ENCODE results near the gene SLC15A1.

SLC15A1 gene

GRCh38 chr13:98746968-98747367 lies 5.5 kb downstream of the SLC15A1 start:
- no peak for DNase-seq

DNA sequence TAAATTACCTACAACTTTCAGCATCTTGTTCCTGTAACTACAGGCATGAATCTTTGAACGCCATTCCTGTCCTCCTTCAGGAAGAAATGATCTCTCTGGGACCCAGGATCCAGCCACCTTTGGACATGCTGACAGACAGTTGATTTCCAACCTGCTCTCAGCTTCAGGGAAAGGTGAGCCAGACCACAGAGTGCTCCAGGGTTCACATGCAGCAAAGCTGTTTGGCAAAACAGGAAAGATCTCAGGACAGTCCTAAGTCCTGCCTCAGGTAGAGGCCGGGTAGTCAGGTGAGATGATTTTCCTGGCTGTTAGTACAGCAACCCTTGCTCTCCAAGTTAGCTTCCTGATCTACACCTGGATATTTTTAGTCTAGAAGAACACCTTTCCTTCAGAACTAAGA lies 9.1 kb downstream of the SLC15A1 start:
- no peak for DNase-seq

DNA sequence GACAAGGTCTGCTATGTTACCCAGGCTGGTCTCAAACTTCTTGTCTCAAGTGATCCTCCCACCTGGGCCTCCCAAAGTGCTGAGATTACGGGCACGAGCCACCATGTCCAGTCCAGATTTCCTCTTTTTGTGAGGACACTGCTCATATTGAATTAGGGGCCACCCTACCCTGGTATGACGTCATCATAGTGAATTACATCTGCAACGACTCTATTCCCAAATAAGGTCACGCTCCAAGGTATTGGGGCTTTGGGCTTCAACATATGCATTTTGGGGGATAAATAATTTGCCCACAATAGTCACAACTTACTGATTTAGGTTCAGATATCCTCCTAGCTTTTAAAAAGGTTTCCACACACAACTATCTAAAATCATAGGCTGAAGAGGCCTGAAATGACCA lies 9.5 kb downstream of the SLC15A1 start:
- no peak for DNase-seq

DNA sequence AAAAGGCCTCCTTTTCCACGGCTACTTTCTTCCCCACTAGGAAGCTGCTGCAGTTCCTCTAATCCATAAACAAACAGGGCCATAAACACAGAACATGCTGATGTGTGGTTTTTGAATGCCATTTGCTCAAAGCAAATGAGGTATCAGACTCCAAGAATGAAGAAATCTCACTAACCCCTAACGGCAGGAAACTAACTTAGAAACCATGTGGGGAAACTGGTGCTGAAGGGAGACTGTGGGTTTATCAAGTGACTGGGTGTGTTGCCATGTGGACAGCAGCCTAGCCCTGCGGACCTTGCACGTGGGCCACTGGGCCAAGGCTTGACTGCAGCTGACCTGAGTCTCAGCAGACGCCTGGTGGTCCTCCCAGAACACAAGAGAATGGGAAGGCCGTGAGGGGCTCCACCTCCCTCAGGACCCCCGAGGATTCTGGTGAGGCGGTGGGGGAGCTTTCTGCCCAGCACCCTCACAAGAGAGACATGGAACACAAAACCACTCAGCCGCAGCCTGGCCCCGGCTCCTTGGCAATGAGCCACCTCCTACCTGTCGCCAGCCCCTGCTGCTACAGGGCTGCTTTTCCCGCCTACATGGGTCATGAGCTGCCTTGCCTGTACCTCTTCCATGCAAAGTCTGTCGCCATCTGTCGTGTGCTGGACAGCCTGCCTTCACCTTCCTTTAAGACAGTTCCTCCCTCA lies 10.6 kb downstream of the SLC15A1 start:
- no peak for DNase-seq

- no peak for DNase-seq
These were observed 12.3 kb downstream of the SLC15A1 start for GRCh38 chr13:98740131-98740530.

- DNase-seq: no peak
These were observed 13.5 kb downstream of the SLC15A1 start for GRCh38 chr13:98738993-98739392.

DNA sequence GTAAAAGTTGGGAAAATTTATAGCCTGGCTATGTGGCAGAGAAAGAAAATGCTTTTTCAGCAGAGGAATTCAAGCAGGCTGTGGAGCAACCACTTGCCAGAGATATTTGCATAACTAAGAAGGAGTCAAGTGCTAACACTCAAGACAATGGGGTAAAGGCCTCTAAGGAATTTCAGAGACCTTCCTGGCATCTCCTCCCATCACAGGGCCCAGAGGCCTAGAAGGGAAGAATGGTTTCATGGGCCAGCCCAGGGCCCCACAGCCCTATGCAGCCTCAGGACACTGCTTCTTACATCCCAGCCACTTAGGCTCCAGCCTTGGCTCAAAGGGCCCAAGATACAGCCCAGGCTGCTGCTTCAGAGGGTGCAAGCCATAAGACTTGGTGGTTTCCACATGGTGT lies 14.3 kb downstream of the SLC15A1 start:
- no peak for DNase-seq

- no peak for DNase-seq
These were observed 20.5 kb downstream of the SLC15A1 start for GRCh38 chr13:98731925-98732324.

DNA sequence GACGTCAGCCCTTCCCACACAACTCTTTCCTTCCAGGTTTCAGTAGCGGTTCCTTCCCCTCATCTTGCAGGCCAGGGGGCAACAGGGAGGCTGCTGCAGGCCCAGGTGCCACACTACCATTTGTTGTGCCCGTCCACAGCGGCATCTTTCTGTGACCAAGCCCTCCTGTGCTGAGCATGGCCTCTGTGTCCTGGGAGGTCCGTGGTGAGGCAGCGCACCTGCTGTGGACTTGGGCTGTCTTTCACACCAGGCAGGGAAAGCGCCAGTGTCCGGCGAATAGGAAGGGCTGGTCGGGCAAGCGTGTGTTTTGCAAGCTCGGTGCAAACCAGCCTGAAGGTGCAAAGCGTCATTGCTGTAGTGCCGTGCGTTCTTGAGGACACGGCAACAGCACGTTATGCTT lies 21.4 kb downstream of the SLC15A1 start:
- DNase-seq: no peak

GRCh38 chr13:98730441-98730840 lies 22.0 kb downstream of the SLC15A1 start:
- DNase-seq: no peak

DNA sequence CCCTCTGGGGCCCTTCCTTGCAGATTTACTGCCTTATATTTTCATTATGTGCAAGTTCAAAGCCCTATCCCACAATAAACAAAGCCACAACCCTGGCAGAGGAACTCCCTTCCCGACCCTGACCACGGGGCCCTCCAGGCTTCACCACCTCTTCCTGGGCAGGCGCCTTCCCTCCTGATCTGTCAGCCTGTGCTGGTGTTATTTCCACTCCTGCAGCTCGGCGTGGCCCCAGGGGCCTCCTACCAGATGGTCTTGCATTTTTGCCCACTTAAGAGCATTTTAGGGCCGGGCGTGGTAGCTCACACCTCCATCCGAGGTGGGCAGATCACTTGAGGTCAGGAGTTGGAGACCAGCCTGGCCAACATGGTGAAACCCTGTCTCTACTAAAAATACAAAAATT lies 22.8 kb downstream of the SLC15A1 start:
- DNase-seq: no peak

DNA sequence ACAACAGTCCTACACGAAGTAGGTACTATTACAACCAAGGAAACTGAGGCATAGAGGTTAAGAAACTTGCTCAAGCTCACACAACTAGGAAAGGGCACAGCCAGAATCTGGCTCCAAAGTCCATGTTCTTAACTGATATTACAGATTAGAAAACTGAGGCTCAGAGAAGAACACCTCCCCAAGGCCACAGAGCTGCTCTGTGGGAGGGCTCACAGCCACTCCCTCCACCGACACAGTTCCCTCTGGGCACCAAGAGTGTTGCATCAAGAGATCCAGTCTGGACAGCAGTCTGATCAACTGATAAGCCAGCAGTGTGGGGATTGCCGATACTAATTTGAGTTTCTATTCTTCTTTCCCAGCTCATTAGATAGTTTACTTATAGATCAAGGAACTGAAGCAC lies 29.5 kb downstream of the SLC15A1 start:
- DNase-seq: no peak

DNA sequence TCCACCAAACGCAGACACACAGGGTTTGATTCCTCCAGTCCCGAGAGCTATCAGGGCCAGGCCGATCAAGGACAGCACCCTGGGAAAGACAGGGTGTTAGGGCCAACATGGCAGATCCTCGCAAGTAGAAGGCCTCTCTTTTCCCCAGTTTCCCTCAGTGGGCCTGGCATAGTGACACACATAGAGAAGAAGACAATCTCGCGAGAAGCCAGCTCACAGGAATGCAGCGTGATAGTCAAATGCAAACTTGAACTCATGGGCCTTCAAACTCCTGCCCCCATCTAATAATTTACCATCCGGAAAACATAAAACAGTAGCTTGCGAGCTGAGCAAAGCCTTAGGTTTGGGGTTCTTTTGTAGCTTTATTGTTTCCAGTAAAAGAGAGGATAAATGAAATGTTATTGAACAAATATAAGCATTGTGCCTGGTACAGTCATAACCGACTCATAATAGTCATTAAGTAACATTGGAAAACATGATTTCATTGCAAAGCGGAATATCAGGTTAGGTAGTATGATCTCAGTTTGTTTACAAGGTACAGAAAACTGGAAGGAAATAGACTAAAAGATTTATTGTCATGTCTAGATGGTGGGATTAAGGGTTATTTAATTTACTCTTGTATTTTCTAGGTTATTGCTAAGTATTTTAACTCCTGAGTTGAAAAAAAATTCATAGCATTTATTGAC lies 30.5 kb downstream of the SLC15A1 start:
- DNase-seq: no peak

- DNase-seq: no peak
These were observed 32.8 kb downstream of the SLC15A1 start for GRCh38 chr13:98719527-98720250.

DNA sequence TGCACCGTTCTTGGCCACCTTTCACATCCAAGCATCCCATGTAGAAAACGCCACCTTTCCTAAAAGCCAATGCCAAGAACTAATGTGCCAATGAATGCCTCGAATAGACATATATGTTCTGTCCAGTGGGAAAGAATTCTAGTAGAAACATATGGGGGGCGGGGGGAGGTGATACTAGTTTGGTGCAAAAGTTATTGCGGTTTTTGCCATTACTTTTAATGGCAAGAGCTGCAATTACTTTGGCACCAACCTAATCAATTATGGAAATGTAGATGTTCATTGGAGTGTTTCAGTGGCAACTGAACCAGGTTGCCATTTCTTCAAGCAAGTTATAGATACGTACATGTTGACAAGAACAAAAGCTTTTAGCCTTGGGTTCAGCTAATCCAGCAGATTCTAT lies 34.6 kb downstream of the SLC15A1 start:
- DNase-seq: no peak

DNA sequence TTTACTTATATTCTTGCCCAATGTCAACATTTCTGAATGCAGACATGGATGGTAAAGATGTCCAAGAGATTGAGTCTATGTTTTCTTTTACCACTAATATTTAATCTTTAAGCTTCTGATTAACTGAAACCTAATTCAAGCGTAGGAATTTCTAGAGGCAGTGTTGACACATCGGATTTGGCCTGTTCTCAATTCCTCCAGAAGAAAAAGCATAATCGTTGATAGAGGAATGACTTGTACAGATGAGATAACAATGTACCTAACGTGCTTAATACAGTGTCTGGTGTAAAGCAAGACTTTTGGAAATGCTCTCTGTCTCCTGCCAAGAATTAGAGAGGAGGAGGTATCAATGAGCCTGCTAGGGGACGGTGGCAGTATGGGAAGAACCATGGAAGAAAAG lies 35.2 kb downstream of the SLC15A1 start:
- no peak for DNase-seq

DNA sequence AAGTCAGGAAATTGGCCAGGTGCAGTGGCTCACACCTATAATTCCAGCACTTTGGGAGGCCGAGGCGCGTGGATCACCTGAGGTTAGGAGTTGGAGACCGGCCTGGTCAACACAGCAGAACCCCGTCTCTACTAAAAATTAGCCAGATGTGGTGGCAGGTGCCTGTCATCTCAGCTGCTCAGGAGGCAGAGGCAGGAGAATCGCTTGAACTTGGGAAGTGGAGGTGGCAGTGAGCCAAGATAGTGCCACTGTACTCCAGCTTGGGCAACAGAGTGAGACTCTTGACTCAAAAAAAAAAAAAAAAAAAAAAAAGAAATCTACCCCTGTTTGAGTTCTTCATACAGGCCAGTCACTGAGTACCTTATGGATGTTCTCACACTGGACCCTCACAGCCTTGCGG lies 42.0 kb downstream of the SLC15A1 start:
- DNase-seq: no peak

DNA sequence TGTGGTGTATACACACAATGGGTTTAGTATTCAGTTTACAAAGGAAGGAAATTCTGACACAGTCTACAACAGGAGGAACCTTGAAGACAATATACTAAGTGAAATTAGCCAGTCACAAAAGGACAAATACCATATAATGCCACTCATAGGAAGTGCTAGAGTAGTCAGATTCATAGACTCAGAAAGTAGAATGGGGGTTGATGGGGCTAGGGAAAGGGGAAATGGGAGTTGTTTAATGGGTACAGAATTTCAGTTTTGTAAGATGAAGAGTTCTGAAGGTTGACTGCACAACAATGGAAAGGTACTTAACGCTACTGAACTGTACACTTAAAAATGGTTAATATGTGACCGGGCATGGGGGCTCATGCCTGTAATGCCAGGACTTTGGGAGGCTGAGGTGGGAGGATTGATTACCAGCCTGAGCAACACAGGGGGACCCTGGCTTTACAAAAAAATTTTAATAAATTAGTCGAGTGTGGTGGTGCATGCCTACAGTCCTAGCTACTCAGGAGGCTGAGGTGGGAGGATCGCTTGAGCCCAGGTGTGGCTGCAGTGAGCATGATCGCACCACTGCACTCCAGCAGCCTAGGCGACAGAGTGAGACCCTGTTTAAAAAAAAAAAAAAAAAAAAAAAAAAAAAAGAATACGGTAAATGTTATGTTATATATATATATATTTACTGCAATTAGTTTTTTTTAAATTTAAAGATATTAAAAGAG lies 45.0 kb downstream of the SLC15A1 start:
- DNase-seq: no peak

GRCh38 chr13:98706446-98707110 lies 45.9 kb downstream of the SLC15A1 start:
- no peak for DNase-seq

DNA sequence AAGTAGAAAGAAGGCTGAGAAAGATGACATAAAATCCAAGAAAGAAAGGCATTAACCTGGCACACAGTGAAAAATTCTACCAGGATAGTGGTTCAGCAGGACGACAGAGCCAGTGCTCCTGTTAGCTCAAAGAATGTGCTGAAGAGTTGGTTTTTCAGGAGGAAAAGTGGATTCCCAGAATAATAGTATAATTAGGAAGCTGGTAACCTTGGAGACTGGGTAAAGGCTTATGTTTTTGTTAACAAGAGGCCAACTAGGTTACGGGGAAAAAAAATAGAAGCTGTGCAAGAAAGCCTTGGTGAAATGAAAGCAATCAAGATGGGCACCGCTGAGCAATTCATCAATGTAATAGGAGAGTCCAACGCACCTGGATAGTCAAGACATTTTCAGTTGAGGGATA lies 54.7 kb downstream of the SLC15A1 start:
- DNase-seq: no peak

GRCh38 chr13:98693756-98694155 lies 58.7 kb downstream of the SLC15A1 start:
- no peak for DNase-seq

DNA sequence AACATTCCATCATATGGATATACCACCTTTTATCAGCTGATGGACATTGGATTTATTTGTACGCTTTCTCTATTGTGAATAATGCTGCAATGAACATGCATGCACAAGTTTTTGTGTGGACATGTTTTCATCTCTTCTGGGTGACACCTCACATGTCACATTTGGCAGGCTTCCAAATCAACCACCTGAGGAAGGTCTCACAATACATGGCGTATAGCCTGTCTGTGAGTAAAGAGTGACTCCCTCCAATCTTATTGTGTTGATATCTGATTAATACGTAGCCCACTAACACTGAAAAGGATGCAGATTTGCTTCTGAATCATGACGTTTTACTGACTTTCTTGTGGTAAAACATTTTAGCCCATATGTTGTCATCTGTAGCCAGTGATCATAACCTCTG lies 61.1 kb downstream of the SLC15A1 start:
- DNase-seq: no peak

Data from stimulated activated CD4-positive, alpha-beta T cell treated with anti-CD3 and anti-CD28 coated beads, Interleukin-1b, Interleukin-23, amount 100 ng/mL, for 48 hours (primary cell).